ENCODE measurements around the gene MCF2L.
"Not testable (repeated sequence)": the region's sequence is repeated elsewhere in the genome, so short reads cannot be mapped to it uniquely, and the experiment has no call there.

The MCF2L gene

GRCh38 chr13:113102727-113103126, 133.7 kb downstream of the MCF2L start:
- no peak for TF ChIP-seq CTCF (IDR thresholded peaks at IDR 0.05; ENCODE audit: control insufficient read depth, insufficient read depth, low read depth, low read length, missing control alignments)
- no peak for DNase-seq (ENCODE audit: low read depth)
- no peak overlapping the region for H3K4me3 ChIP-seq (ENCODE audit: control insufficient read depth, low read depth, low read length)

GRCh38 chr13:113103646-113104045, 134.6 kb downstream of the MCF2L start:
- no peak for DNase-seq (ENCODE audit: low read depth)
- H3K4me3 ChIP-seq (ENCODE audit: control insufficient read depth, low read depth, low read length), result no peak overlapping the region
- TF ChIP-seq CTCF (IDR thresholded peaks at IDR 0.05; ENCODE audit: control insufficient read depth, insufficient read depth, low read depth, low read length, missing control alignments), result no peak

GRCh38 chr13:113105032-113105920, 136.3 kb downstream of the MCF2L start, which contains the start of gene F7:
Gene F7 (plus strand): TSS chr13:113105791. CDS start chr13:113105842, 51 bp downstream.
- no peak for TF ChIP-seq CTCF (IDR thresholded peaks at IDR 0.05; ENCODE audit: control insufficient read depth, insufficient read depth, low read depth, low read length, missing control alignments)
- no peak within 1 kb of the TSS for H3K4me3 ChIP-seq (ENCODE audit: control insufficient read depth, low read depth, low read length)
- no peak for DNase-seq (ENCODE audit: low read depth)

GRCh38 chr13:113105921-113106452, 137.0 kb downstream of the MCF2L start:
- no peak for DNase-seq (ENCODE audit: low read depth)
- TF ChIP-seq CTCF (IDR thresholded peaks at IDR 0.05; ENCODE audit: control insufficient read depth, insufficient read depth, low read depth, low read length, missing control alignments), result no peak
- H3K4me3 ChIP-seq (ENCODE audit: control insufficient read depth, low read depth, low read length), result no peak overlapping the region

- no peak for TF ChIP-seq CTCF (IDR thresholded peaks at IDR 0.05; ENCODE audit: control insufficient read depth, insufficient read depth, low read depth, low read length, missing control alignments)
- H3K4me3 ChIP-seq (ENCODE audit: control insufficient read depth, low read depth, low read length), result no peak overlapping the region
- DNase-seq (ENCODE audit: low read depth), result no peak
These were observed 137.8 kb downstream of the MCF2L start for GRCh38 chr13:113106711-113107351.

GRCh38 chr13:113108521-113108920, 139.5 kb downstream of the MCF2L start:
- not testable (repeated sequence) for DNase-seq (ENCODE audit: low read depth); H3K4me3 ChIP-seq (ENCODE audit: control insufficient read depth, low read depth, low read length)
